GM23248 (cell line): ENCODE data around the gene ZNF416.

Source experiments
- EZH2 ChIP-seq: fragments of 200-600 bp; sonication (generic); IDR thresholded peaks from 2 replicates; pipeline ENCODE4 v1.6.1; 2018; ENCODE audit warnings: antibody characterized with exemption, mild to moderate bottlenecking; ENCODE audit not compliant: insufficient read depth, poor library complexity, severe bottlenecking
- EZH2phosphoT487 ChIP-seq: fragments of 200-600 bp; sonication (generic); IDR thresholded peaks from 2 replicates; pipeline ENCODE4 v1.6.1; 2018; ENCODE audit warnings: antibody characterized with exemption, moderate library complexity, mild to moderate bottlenecking, low read depth; ENCODE audit not compliant: insufficient read depth

DNA sequence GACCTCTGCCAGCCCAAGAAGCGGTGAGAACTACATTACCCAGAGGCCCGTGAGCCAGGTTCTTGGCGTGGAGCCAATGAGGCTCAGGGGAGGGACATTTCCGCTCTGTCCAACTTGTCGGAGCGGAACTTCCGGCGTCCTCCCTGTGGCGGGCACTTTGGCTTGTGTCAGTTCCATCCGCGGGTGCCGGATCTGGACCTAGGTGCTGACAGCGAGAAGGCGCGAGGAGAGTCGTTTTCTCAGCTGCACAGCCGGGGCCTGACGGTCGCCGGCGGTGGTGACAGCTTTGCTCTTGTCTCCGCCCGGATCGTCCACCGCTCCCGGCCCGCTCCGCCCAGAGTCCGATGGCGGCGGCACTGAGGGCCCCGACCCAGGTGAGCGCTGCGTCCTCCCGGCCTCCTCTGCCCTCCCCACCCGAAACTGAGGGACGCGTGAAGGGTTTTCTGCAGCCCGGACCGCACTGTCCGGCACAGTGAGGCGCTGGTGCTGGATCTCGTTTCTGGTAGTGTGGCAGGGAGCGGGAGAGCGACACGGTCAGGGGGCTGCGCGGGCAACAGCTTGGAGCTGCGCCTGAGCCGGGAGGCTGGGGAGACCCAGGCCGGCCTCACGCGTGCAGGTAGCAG lies 21.2 kb upstream of the ZNF416 start, which contains the start of gene ZNF530:
- TF ChIP-seq EZH2: no peak
- TF ChIP-seq EZH2phosphoT487: no peak
